Hepatocyte (in vitro differentiated cells): ENCODE results near the gene LRRC39.
"Not testable (repeated sequence)": the region's sequence is repeated elsewhere in the genome, so short reads cannot be mapped to it uniquely, and the experiment has no call there.

Experiments used
- CTCF ChIP-seq: fragments of 200-600 bp; sonication (generic); IDR thresholded peaks from 2 replicates; pipeline ENCODE4 v1.5.1; 2016; ENCODE audit warnings: antibody characterized with exemption, mild to moderate bottlenecking; ENCODE audit not compliant: poor library complexity
- EZH2 ChIP-seq: fragments of 200-600 bp; sonication (generic); IDR thresholded peaks from 2 replicates; pipeline ENCODE4 v1.6.1; 2016; ENCODE audit warnings: antibody characterized with exemption, mild to moderate bottlenecking, borderline replicate concordance
- EZH2phosphoT487 ChIP-seq: fragments of 200-600 bp; sonication (generic); IDR thresholded peaks from one replicate; pipeline ENCODE4 v1.6.1; 2018; ENCODE audit warnings: antibody characterized with exemption, mild to moderate bottlenecking, low read depth, moderate library complexity; ENCODE audit not compliant: unreplicated experiment, severe bottlenecking

- TF ChIP-seq EZH2, CTCF, EZH2phosphoT487: not testable (repeated sequence)
These were observed 22.0 kb upstream of the LRRC39 start for GRCh38 chr1:100200060-100200459.
